ENCODE measurements around the gene AP2A1. TPM values are rescaled to one million over a fixed set of nuclear protein-coding genes. Genes with fewer than 3 reads are reported as not detected.

The AP2A1 gene
- total RNA-seq, 4 donors from 2014 or later, result 69.9 to 103 (median 76.1) TPM

DNA sequence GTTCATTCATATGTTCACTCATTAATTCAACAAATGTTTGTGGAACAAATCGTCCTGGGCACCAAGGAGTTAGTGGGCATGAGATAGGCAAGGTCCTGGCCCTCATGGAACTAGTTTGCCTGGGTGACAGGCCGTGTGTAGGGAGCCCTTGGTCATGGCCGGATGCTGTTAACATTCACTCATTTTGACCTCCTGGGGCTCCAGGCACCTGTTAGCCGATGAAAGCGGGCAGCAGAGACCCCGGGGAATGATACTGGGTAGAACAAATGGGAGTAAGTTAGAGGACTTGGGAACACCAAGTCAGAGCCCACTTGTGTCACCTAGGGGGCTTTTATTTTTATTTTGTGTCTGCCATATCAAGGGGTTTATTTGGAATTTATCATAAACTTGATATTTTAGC is 57.9 kb downstream of the AP2A1 start:
- no peak for ATAC-seq
- no peaks in the 10 kb centered on the region for H3K27me3 ChIP-seq
- H3K27ac ChIP-seq, result no peak overlapping the region
- H3K9me3 ChIP-seq, result no peaks in the 10 kb centered on the region
- TF ChIP-seq POLR2A (IDR thresholded peaks at IDR 0.05) (no peak), POLR2AphosphoS5 (IDR thresholded peaks at IDR 0.05) (no peak), EP300 (IDR thresholded peaks at IDR 0.05) (no peak)
- TF ChIP-seq, protein P1, sequence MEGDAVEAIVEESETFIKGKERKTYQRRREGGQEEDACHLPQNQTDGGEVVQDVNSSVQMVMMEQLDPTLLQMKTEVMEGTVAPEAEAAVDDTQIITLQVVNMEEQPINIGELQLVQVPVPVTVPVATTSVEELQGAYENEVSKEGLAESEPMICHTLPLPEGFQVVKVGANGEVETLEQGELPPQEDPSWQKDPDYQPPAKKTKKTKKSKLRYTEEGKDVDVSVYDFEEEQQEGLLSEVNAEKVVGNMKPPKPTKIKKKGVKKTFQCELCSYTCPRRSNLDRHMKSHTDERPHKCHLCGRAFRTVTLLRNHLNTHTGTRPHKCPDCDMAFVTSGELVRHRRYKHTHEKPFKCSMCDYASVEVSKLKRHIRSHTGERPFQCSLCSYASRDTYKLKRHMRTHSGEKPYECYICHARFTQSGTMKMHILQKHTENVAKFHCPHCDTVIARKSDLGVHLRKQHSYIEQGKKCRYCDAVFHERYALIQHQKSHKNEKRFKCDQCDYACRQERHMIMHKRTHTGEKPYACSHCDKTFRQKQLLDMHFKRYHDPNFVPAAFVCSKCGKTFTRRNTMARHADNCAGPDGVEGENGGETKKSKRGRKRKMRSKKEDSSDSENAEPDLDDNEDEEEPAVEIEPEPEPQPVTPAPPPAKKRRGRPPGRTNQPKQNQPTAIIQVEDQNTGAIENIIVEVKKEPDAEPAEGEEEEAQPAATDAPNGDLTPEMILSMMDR (IDR thresholded peaks at IDR 0.05), result no peak
- peaks cover 0 to 8% (median 0%) of the 10 kb centered on the region in 3 donors for H3K4me1 ChIP-seq
- peaks cover 0 to 64% of the 10 kb centered on the region in 2 donors for H3K36me3 ChIP-seq
- 80 to 83% methylated on average over 5 of the region's 6 CpGs for WGBS, 2 donors (ENCODE audit: low coverage in 1 of 2)
- H3K4me3 ChIP-seq, result no peak overlapping the region

DNA sequence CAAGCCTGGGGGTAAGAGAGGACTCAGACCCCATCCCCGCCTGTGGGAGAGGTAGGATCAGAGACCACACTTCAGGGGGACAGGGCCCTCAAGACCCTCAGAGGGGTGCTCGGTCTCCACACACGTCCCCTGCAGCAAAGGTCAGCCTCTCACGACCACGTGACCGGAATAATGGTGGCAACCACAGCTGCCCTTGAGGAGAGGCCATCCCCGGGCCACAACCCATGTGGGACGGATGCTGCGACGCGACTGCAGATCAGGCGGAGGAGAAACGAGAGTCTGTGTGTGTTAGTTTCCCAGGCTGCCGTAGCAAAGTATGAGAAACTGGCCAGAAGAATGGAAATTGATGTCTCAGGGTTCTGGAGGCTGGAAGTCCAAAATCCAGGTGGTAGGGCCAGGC is 60.2 kb downstream of the AP2A1 start:
- 79 to 95% methylated on average over 4 to 6 of the region's 14 CpGs for WGBS, 2 donors (ENCODE audit: low coverage in 1 of 2)
- peaks cover 0 to 78% of the 10 kb centered on the region in 2 donors for H3K36me3 ChIP-seq
- H3K27ac ChIP-seq, result no peak overlapping the region

DNA sequence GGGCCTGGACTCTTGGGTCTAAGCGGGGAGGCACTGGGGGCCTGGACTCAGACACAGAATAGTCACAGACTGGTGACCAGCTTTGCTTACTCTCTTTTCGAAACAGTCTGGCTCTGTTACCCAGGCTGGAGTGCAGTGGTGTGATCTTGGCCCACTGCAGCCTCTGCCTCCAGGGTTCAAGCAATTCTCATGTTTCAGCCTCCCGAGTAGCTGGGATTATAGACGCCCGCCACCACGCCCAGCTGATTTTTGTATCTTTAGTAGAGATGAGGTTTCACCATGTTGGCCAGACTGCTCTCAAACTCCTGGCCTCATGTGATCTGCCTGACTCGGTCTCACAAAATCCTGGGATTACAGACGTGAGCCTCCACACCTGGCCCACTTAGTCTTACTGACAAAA is 62.4 kb downstream of the AP2A1 start:
- Histone ChIP-seq H3K27ac (no peak overlapping the region), H3K4me1 (no peaks in the 10 kb centered on the region), H3K27me3 (no peaks in the 10 kb centered on the region), H3K9me3 (no peaks in the 10 kb centered on the region), H3K36me3 (peaks cover 0 to 84% of the 10 kb centered on the region in 2 donors), H3K4me3 (no peak overlapping the region)
- 89% methylated on average over 5 of the region's 8 CpGs; no CpG with 5 or more reads in 1 of the 2 donors for WGBS, 2 donors (ENCODE audit: low coverage in 1 of 2)
- TF ChIP-seq EP300 (IDR thresholded peaks at IDR 0.05) (no peak), POLR2AphosphoS5 (IDR thresholded peaks at IDR 0.05) (no peak), POLR2A (IDR thresholded peaks at IDR 0.05) (no peak)
- TF ChIP-seq, protein P1 (IDR thresholded peaks at IDR 0.05), result no peak
- no peak for ATAC-seq

More for the DNA sequence above, 60.2 kb downstream of the AP2A1 start:
- H3K27me3 ChIP-seq, result no peaks in the 10 kb centered on the region
- TF ChIP-seq POLR2A (IDR thresholded peaks at IDR 0.05) (no peak), EP300 (IDR thresholded peaks at IDR 0.05) (no peak), POLR2AphosphoS5 (IDR thresholded peaks at IDR 0.05) (no peak)
- TF ChIP-seq, protein P1 (IDR thresholded peaks at IDR 0.05), result no peak
- H3K4me3 ChIP-seq, result no peak overlapping the region
- ATAC-seq, result no peak
- no peaks in the 10 kb centered on the region for H3K9me3 ChIP-seq
- no peaks in the 10 kb centered on the region for H3K4me1 ChIP-seq

DNA sequence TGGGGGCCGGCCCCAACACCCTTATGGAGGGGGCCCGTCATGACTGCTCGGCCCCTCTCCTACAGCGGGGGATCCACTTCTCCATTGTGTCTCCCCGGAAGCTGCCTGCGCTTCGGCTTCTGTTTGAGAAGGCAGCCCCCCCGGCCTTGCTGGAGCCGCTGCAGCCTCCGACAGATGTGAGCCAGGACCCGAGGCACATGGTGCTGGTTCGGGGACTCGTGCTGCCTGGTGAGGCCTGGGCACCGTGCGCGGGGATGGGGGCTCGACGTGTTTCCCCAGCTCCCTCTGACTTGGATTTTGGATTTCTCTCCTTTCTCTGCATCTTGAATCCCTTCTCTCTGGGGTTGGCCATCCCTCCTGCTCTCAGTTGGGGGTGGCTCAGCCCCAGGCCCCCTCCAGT is 62.9 kb downstream of the AP2A1 start:
- ATAC-seq, result no peak
- H3K27me3 ChIP-seq, result no peaks in the 10 kb centered on the region
- 100% methylated on average over 2 of the region's 18 CpGs; no CpG with 5 or more reads in 1 of the 2 donors for WGBS, 2 donors (ENCODE audit: low coverage in 1 of 2)
- no peak overlapping the region for H3K27ac ChIP-seq
- peaks cover 0 to 84% of the 10 kb centered on the region in 2 donors for H3K36me3 ChIP-seq
- H3K9me3 ChIP-seq, result no peaks in the 10 kb centered on the region
- TF ChIP-seq POLR2A (IDR thresholded peaks at IDR 0.05) (no peak), POLR2AphosphoS5 (IDR thresholded peaks at IDR 0.05) (no peak)
- no peak overlapping the region for H3K4me3 ChIP-seq
- H3K4me1 ChIP-seq, result no peaks in the 10 kb centered on the region

DNA sequence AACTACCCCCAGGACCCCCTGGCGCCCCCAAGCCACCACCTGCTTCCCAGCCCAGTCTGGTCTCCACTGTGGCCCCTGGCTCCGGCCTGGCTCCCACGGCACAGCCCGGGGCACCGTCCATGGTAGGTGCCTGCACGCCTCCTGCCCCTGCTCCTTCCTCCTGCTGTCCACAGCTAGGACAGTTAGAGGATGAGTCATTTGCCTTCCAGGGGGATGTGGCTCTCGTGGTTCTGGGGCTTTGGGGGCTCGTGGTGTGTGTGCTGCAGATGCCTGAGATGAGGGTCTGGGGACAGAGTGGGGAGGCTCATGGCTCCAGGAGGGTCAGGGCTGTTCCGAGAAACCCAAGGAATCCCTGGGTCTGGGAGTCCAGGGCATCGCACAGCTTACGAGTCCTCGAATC is 64.0 kb downstream of the AP2A1 start:
- Histone ChIP-seq H3K27ac (no peak overlapping the region), H3K36me3 (peaks cover 0 to 92% of the 10 kb centered on the region in 2 donors), H3K4me3 (no peak overlapping the region), H3K4me1 (no peaks in the 10 kb centered on the region), H3K27me3 (no peaks in the 10 kb centered on the region), H3K9me3 (no peaks in the 10 kb centered on the region)
- TF ChIP-seq POLR2AphosphoS5 (IDR thresholded peaks at IDR 0.05) (no peak), POLR2A (IDR thresholded peaks at IDR 0.05) (no peak), EP300 (IDR thresholded peaks at IDR 0.05) (no peak)
- TF ChIP-seq, protein P1 (IDR thresholded peaks at IDR 0.05), result no peak
- no peak for ATAC-seq
- WGBS, 2 donors (ENCODE audit: low coverage in 1 of 2), result no CpG with 5 or more reads among the region's 12 CpGs

All from gastroesophageal sphincter (tissue), 4 donors.